ENCODE data around the gene POFUT2. TPM values are rescaled to one million over a fixed set of nuclear protein-coding genes. Genes with fewer than 3 reads are reported as not detected.

The POFUT2 gene
- total RNA-seq, 4 donors from 2014 or later, result 19.5 to 66.3 (median 35.1) TPM

DNA sequence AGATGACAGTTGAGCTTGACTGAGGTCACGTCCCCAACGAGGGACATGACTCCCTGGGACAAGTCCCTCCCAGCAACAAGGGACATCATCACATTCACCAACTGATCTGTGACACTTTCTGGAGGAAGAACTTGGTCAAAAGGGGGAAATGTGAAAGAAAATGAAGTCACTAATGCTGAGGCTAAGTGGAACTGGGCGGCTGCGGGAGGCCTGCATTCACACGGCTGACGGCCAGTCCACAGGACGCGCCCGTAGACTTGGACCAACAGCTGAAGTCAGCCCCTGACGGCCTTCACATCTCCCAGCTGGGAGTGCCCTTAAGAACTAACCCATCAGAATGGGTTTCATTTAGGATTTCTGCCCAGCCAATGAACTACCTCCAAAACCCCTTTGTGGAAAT, 26.6 kb downstream of the POFUT2 start:
- peaks cover 0 to 47% (median 13%) of the 10 kb centered on the region in 3 donors for H3K36me3 ChIP-seq
- peaks cover 0 to 18% of the 10 kb centered on the region in 2 donors for H3K27me3 ChIP-seq
- no peaks in the 10 kb centered on the region for H3K9me3 ChIP-seq
- no peak for DNase-seq (ENCODE audit: low spot score in 2 of 2)
- peaks cover 0 to 11% (median 0%) of the 10 kb centered on the region in 4 donors for H3K4me1 ChIP-seq
- 82 to 84% methylated on average over 10 of the region's 10 CpGs for WGBS, 2 donors
- H3K4me3 ChIP-seq, result no peak overlapping the region
- no peak overlapping the region for H3K27ac ChIP-seq
- TF ChIP-seq, protein P1, sequence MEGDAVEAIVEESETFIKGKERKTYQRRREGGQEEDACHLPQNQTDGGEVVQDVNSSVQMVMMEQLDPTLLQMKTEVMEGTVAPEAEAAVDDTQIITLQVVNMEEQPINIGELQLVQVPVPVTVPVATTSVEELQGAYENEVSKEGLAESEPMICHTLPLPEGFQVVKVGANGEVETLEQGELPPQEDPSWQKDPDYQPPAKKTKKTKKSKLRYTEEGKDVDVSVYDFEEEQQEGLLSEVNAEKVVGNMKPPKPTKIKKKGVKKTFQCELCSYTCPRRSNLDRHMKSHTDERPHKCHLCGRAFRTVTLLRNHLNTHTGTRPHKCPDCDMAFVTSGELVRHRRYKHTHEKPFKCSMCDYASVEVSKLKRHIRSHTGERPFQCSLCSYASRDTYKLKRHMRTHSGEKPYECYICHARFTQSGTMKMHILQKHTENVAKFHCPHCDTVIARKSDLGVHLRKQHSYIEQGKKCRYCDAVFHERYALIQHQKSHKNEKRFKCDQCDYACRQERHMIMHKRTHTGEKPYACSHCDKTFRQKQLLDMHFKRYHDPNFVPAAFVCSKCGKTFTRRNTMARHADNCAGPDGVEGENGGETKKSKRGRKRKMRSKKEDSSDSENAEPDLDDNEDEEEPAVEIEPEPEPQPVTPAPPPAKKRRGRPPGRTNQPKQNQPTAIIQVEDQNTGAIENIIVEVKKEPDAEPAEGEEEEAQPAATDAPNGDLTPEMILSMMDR (IDR thresholded peaks at IDR 0.05), result no peak
- no peak for TF ChIP-seq POLR2A (IDR thresholded peaks at IDR 0.05)

DNA sequence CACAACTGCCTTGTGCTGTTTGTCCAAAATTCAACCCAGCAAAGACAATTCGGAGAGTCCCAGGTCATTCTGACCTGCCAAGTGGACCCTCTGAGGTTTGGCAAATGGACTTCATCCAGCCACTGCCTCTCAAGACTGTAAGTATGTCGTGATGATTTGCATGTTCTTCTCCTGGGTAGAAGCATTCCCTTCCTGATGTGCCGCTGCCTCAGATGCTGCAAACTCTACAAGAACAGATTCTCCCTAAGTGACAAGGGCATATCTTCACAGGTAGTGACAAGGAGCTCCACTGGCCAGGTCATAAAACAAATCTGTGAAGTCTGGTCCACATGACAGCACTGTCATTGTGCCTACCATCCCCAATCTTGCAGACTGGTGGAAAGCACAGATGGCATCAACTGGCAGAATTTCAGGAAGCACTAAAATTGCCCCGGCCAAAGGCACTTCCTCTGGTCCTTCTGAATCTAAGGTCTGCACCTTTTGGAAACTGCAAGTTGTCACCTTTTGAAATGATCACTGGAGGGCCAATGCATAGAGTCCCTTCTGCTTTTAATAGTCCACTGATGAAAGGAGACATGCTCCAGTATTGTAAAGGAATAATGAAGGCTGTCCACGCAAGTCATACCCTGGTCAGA, 27.4 kb downstream of the POFUT2 start:
- Histone ChIP-seq H3K4me1 (peaks cover 0 to 11% (median 0%) of the 10 kb centered on the region in 4 donors), H3K27me3 (peaks cover 0 to 26% of the 10 kb centered on the region in 2 donors), H3K27ac (no peak overlapping the region), H3K4me3 (no peak overlapping the region), H3K9me3 (no peaks in the 10 kb centered on the region), H3K36me3 (peaks cover 0 to 39% (median 8%) of the 10 kb centered on the region in 3 donors)
- no peak for TF ChIP-seq POLR2A (IDR thresholded peaks at IDR 0.05)
- DNase-seq (ENCODE audit: low spot score in 2 of 2), result no peak
- 71 to 95% methylated on average over 5 of the region's 5 CpGs for WGBS, 2 donors

DNA sequence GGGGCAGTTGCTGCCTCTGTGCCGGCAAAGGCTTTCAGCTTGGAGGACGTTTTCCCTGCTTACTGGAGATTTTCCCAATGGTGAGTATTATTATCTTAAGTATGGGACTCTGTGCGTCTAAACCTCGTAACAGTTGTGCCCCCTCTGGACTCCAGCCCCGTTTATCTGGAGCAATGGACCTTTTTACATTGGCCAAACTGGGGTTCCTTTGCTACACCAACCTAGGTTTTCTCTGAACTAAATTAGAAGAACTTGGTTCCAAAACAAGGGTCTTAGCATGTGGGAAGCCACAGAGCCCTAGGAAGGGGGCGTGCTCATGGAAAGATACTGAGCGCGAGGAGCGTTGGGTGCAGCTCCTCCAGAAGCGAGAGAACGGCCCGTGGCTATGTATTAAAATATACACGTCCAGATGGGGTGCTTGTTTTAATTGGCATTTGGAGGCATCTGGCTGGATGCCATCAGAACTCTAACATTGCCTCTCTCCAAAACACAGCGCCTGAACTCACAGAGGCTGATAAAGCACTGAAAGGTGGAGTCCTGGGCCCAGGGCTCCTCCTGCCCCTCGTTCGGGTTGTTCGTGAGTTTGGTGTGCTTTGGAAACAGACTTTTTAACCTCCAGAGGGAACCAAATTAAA, 28.4 kb downstream of the POFUT2 start:
- Histone ChIP-seq H3K36me3 (peaks cover 0 to 29% (median 0%) of the 10 kb centered on the region in 3 donors), H3K4me3 (no peak overlapping the region), H3K27me3 (peaks cover 0 to 36% of the 10 kb centered on the region in 2 donors), H3K9me3 (no peaks in the 10 kb centered on the region), H3K27ac (no peak overlapping the region), H3K4me1 (peaks cover 0 to 11% (median 0%) of the 10 kb centered on the region in 4 donors)
- no peak for DNase-seq (ENCODE audit: low spot score in 2 of 2)
- 59 to 61% methylated on average over 17 of the region's 17 CpGs for WGBS, 2 donors
- no peak for TF ChIP-seq EP300 (IDR thresholded peaks at IDR 0.05)
- TF ChIP-seq, protein P1 (IDR thresholded peaks at IDR 0.05), result no peak
- no peak for TF ChIP-seq POLR2A (IDR thresholded peaks at IDR 0.05)

DNA sequence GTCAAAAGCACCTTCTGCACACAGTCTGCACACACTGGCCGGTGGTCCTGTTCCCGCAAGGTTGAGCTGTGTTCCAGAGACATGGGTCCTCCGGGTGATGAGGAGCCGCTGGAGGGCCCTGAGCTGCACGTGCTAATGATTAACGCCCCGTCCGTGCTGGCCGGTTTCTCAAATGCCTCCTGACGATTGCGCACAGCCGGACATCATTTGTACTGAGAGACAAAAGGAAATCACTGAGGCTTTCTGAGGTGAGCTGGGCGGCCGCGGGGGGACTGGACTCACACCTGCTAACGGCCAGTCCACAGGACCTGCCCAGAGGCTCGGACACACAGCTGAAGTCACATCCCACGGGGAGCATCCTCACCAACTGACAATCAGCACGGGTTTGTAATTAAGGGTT, 29.2 kb downstream of the POFUT2 start:
- Histone ChIP-seq H3K4me3 (no peak overlapping the region), H3K36me3 (peaks cover 0 to 20% (median 0%) of the 10 kb centered on the region in 3 donors), H3K27ac (no peak overlapping the region), H3K27me3 (peaks cover 0 to 43% of the 10 kb centered on the region in 2 donors), H3K4me1 (peaks cover 0 to 11% (median 0%) of the 10 kb centered on the region in 4 donors), H3K9me3 (no peaks in the 10 kb centered on the region)
- TF ChIP-seq, protein P1 (IDR thresholded peaks at IDR 0.05), result no peak
- TF ChIP-seq POLR2A (IDR thresholded peaks at IDR 0.05) (no peak), EP300 (IDR thresholded peaks at IDR 0.05) (no peak)
- DNase-seq (ENCODE audit: low spot score in 2 of 2), result no peak
- WGBS, 2 donors, result 43 to 47% methylated on average over 19 of the region's 19 CpGs

DNA sequence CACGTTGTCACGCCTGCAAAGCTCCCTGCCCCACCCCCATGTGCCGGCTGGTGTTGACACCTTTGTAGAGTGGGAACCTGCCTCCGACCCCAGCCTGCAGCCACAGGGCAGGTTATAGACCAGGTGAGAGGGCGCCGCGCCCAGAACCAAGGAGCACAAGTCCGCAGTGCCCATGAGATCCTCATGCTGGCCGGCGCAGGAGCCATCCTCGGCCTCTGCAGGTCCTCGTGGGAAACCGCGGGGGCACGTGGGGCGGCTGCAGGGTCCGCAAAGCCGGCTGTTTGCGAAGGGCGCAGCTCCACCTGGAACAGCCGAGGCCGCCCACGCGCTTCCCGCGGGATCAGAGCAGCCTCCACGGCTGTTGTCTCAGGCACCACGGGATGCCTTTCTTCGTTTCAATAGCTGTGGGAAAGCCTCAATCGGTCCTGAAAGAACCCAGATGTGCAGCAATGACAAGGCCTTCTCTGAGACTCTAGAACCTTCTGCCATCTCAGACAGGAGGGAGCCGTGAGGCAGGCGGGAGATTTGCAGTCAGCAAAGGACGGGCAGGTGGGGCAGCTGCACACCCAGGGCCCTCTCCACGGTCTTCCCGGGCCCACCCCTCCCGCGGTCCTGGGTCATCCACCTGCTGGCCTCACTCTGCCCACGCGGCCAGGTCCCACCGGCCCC, 29.9 kb downstream of the POFUT2 start:
- peaks cover 0 to 49% of the 10 kb centered on the region in 2 donors for H3K27me3 ChIP-seq
- 64 to 72% methylated on average over 30 to 38 of the region's 40 CpGs for WGBS, 2 donors
- H3K36me3 ChIP-seq, result peaks cover 0 to 14% (median 0%) of the 10 kb centered on the region in 3 donors
- H3K4me1 ChIP-seq, result peaks cover 0 to 11% (median 0%) of the 10 kb centered on the region in 4 donors
- no peak for TF ChIP-seq EP300 (IDR thresholded peaks at IDR 0.05)
- TF ChIP-seq, protein P1 (IDR thresholded peaks at IDR 0.05), result no peak
- TF ChIP-seq POLR2A (IDR thresholded peaks at IDR 0.05), result no peak
- no peak overlapping the region for H3K4me3 ChIP-seq
- H3K27ac ChIP-seq, result no peak overlapping the region
- H3K9me3 ChIP-seq, result no peaks in the 10 kb centered on the region
- DNase-seq (ENCODE audit: low spot score in 2 of 2), result no peak
